GM18870 (cell line): ENCODE measurements around the gene SLC4A8.

Experiments
- ATAC-seq: cut with Tn5 transposase; IDR thresholded peaks from one replicate; pipeline ENCODE4 v1.9.1; 2021; ENCODE audit warnings: moderate library complexity; ENCODE audit not compliant: unreplicated experiment

Gene SLC4A8

GRCh38 chr12:51395283-51396230 lies 29.1 kb upstream of the SLC4A8 start:
- ATAC-seq = peak; percentile 36

DNA sequence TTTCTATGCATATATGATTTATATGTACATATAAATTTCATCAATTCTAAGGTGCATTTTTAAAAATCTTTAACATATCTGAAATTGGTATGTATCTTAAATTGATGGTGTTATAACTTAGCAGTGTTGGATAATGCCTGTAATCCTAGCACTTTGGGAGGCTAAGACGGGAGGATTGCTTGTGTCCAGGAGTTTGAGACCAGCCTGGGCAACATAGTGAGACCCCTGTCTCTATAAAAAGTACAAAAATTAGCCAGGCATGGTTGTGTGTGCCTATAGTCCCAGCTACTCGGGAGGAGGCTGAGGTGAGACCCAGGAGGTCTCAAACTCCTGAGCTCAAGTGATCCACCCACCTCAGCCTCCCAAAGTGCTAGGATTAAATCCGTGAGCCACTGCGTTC lies 27.0 kb upstream of the SLC4A8 start:
- ATAC-seq = no peak

GRCh38 chr12:51399891-51400290 lies 24.7 kb upstream of the SLC4A8 start:
- no peak for ATAC-seq

DNA sequence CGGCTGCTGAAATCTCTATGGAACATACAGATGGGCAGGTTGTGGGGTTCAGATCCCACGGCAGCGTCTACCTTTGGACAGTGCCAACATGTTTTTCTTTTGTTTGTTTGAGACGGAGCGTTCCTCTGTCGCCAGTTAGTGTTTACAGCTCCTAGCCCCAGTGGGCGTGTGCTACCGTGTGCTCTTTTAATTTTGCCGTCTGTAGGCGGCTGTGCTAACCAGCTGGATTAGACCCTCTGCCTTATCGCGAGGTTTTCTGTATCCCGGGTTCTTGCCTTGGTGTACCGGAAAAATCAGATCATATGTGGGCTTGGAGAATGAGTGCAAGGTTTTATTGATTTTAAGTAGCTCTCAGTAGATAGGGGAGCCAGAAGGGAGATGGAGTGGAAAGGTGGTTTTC lies 23.6 kb upstream of the SLC4A8 start:
- no peak for ATAC-seq

GRCh38 chr12:51401486-51401885 lies 23.1 kb upstream of the SLC4A8 start:
- ATAC-seq = no peak

GRCh38 chr12:51401900-51402299 lies 22.7 kb upstream of the SLC4A8 start:
- no peak for ATAC-seq

DNA sequence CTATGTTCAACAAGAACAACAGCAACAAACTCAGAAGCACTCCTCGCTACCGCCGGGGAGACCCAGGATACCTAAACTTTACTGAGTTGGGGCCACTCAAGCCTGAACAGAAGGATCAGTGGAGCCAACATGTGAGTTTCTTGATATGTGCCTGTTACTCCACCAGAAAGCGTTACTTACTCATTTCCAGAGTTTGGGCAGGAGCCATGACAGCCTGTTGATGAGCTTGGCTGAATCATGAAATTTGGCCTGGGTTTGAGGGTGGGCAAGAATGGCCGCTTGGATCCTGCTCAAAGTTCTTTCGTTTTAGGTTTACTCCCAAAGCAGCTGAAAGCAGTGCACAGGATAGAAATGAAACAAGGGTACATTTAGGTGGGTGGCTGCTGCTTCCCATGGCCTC lies 21.5 kb upstream of the SLC4A8 start:
- no peak for ATAC-seq

GRCh38 chr12:51403681-51404136 lies 20.9 kb upstream of the SLC4A8 start:
- ATAC-seq = no peak

DNA sequence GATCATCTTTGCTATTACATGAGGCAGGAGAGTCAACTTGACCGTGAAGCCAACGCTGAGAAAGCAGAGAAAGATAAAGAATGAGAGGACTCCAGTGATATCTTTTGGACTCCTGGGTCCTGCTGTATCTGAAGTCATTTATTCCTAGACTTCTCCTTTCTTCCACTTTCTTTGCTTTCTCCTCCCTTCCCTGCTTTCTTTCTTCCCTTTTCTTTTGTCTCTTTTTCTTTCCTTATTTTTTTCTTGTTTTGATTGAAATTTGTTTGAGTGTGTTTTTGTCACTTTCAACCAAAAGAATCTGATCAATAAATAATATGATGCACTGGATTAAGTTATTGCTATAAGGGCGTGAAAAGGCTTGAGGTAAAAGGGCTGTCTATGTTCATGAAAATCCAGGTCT lies 20.0 kb upstream of the SLC4A8 start:
- no peak for ATAC-seq

DNA sequence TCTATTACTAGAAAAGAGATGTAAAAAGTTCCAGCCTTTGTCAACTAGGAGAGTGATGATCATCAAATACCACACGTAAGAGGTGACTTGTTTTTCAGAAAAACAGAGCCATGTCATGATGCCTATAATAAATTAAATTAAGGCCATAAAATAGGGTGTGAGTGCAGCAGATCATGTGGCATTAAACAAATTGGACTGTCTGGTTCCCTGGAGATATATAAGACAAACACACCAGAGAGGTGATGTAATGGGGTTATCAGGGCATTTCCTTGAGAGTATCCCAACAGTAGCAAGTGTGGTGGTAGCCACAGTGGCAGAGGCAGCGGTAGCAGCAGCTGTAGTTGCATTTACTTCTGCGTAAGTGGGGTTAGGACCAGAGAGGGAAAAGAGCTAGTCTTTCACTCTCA lies 18.8 kb upstream of the SLC4A8 start:
- ATAC-seq = no peak

DNA sequence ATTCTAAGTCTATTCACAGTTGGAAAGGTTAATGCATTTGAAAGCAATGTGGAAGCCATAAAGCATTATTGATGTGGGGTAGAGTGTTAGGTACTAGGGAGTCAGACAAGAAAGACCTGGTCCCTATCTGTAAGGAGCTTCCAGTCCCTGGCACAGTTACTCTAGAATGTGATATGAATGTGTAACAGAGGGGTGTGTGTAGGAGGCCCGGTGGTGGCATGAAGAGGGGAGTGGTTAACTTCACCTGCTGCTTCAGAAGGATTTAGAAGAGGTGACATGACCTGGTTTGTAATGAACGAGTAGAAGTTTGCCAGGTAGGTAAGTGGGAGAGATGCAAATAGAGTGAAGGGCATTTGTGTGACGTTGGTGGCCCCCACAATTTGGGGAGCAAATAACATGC lies 18.3 kb upstream of the SLC4A8 start:
- no peak for ATAC-seq

GRCh38 chr12:51406859-51407258 lies 17.8 kb upstream of the SLC4A8 start:
- no peak for ATAC-seq

- ATAC-seq = no peak
Measured at GRCh38 chr12:51407604-51408003, 17.0 kb upstream of the SLC4A8 start.

DNA sequence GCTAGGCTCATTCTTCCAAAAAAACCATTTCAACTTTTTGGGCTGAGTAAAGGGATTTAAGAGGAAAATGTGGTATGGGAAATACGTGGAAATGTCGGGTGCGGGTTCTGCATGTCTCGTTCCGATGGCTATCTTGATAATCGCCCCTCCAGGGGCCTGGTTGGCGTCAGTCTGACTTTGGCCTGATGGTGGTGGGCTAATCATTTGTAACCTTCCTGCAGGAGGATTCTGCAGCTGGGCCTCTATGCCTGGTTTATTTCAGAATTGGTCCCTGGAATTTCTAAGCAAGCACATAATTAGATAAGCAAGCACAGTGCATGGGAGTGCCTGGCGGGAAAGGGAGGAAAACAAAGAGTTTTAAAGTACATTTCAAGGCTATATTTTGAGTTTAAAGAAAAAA lies 14.8 kb upstream of the SLC4A8 start:
- no peak for ATAC-seq

- ATAC-seq = no peak
Measured at GRCh38 chr12:51413149-51413548, 11.5 kb upstream of the SLC4A8 start.

DNA sequence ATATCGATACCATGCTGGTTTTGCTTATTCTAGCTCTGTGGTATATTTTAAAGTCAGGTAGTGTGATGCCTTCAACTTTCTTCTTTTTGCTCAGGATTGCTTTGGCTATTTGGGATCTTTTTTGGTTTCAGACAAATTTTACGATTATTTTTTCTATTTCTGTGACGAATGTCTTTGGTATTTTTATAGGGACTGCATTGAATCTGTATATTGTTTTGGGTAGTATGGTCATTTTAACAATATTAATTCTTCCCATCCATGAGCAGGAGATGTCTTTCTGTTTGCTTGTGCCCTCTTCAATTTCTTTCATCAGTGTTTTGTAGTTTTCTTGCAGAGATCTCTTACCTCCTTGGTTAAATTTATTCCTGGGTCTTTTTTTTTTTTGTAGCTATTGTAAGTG lies 10.8 kb upstream of the SLC4A8 start:
- no peak for ATAC-seq

- no peak for ATAC-seq
Measured at GRCh38 chr12:51415931-51416330, 8.7 kb upstream of the SLC4A8 start.

- no peak for ATAC-seq
Measured at GRCh38 chr12:51417826-51418225, 6.8 kb upstream of the SLC4A8 start.

DNA sequence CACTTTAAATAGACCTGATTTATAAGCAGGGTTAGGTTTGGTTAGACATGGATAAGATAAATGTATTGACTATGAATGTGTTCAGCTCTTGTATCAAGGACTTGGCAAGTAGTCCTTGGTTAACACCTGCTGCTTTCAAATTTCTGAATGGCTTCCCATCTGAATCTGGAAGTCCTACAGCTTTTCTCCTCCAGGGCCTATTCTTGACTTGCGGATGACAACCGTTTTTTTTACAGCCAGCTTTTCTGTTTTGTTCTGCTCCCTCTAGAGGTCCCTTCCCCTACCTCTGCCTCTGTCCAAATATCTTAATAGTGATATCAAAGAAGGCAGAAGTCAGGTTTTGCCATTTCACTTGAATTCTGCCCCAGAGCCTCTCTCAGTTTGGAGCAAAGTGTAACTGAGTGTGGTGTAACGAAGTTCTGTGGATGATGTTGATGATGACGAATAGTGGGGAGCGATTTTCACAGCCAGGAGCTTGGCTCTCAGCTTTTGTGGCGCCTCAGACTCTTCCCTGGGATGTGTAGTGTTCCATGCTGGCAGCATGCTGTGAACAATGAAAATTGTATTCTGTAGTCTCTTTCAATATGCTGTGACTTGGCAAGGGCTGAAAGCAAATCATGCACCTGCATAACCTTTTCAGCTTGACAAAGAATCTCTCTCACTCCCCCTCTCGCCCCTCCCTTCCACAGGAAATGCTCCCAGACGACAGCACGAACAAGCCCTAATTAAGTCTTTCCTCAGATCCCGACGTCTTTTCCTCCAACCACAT lies 5.0 kb upstream of the SLC4A8 start:
- ATAC-seq = no peak

DNA sequence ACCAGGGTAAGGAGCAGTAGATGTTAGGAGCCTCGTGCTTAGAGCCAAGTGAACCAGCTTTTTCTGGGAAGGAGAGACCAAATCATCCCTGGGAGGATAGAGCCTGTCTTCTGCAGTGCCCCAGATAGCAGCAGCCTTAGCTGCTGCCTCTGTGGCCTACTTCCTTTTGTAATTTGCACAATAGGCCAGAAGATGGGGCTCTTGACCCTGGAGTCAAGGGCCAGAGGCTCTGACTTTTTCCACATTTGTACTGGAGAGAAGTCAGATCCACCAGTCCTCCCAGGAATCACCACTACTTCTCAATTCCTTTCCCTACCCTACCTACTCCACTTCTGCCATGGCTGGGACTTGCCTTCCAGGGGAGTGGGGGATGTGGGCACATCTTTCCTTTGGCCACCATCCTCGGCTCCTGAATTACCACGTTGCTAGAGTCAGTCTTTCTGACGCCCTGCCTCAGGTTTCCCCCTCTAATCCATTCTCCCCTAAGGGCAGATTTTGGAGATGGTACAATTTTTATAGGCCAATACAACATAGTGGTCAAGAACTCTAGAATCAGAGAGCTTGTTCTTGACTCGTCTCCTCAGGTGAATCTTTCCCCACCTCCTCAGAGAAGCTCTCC lies 3.3 kb upstream of the SLC4A8 start:
- ATAC-seq = no peak

DNA sequence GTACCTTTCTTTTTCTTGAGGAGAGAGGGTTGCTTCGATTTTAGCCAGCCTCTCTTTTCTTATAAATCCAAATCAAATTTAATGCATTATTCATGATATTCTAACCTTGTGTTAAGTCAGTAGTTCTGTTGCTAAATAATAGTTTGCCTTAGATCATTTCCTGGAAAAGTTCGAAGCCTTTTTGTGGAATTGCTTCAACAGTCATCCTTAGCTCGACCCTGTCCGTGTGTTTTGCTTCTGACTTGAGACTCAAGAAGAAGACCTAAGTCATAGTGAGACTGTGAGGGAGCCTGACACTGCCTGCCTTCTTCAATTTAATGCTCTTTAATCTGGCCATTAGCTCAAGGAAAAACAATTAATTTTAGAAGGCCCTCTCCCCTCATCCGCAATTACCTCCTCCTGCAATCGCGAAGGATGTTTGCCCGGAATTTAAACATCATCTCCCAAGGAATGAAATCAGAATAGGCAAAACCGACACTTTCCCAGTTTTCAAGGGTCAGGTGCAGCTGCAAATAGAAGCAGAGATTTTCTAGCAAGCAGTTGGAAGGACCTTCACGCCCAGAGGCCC lies 453 bp upstream of the SLC4A8 start:
- ATAC-seq = no peak
